Renal pelvis (tissue), 4 donors: Measurements from ENCODE around the gene YIF1B. TPM values are rescaled to one million over a fixed set of nuclear protein-coding genes. Genes with fewer than 3 reads are reported as not detected.
"Not testable (repeated sequence)": the region's sequence is repeated elsewhere in the genome, so short reads cannot be mapped to it uniquely, and the experiment has no call there.

Experiments
- DNase-seq: peaks from one replicate; pipeline ENCODE4 v3.0.0-alpha.2; 2013
- polyA plus RNA-seq, 3 donors: library from polyadenylated mRNA; unstranded; fragments of 120-200 nt; gene quantifications; one replicate each; pipeline ENCODE4 v1.2.1, GENCODE V29; 2013; ENCODE audit not compliant: insufficient read length in 3 of 3

Gene YIF1B
- polyA plus RNA-seq, 3 donors = 35.4 to 45.4 (median 40.4) TPM

GRCh38 chr19:38280030-38280921 lies 35.5 kb downstream of the YIF1B start:
- no peak for DNase-seq

- no peak for DNase-seq
Observed at GRCh38 chr19:38278751-38279150, 37.0 kb downstream of the YIF1B start.

- DNase-seq = no peak
Observed at GRCh38 chr19:38277969-38278680, 37.6 kb downstream of the YIF1B start.

- DNase-seq = no peak
Observed at GRCh38 chr19:38277549-38277948, 38.2 kb downstream of the YIF1B start.

- no peak for DNase-seq
Observed at GRCh38 chr19:38276942-38277517, 38.7 kb downstream of the YIF1B start.

GRCh38 chr19:38274739-38275138 lies 41.0 kb downstream of the YIF1B start:
- no peak for DNase-seq

- no peak for DNase-seq
Observed at GRCh38 chr19:38273499-38273898, 42.2 kb downstream of the YIF1B start.

- DNase-seq = no peak
Observed at GRCh38 chr19:38270587-38271167, 45.1 kb downstream of the YIF1B start.

GRCh38 chr19:38268539-38268938 lies 47.2 kb downstream of the YIF1B start:
- DNase-seq = no peak

GRCh38 chr19:38267761-38268483 lies 47.8 kb downstream of the YIF1B start:
- no peak for DNase-seq

- DNase-seq = no peak
Observed at GRCh38 chr19:38266981-38267597, 48.7 kb downstream of the YIF1B start.

- DNase-seq = no peak
Observed at GRCh38 chr19:38265921-38266429, 49.8 kb downstream of the YIF1B start.

- DNase-seq = no peak
Observed at GRCh38 chr19:38265213-38265861, 50.4 kb downstream of the YIF1B start.

GRCh38 chr19:38264486-38265212 lies 51.1 kb downstream of the YIF1B start, which contains the start of gene SPINT2:
TSS of gene SPINT2 (plus strand) at chr19:38264573. CDS start at chr19:38264893, 320 bp downstream.
- no peak for DNase-seq

GRCh38 chr19:38263689-38264485 lies 51.9 kb downstream of the YIF1B start:
- peak; percentile 73 for DNase-seq

- DNase-seq = no peak
Observed at GRCh38 chr19:38262585-38263268, 53.0 kb downstream of the YIF1B start.

- DNase-seq = not testable (repeated sequence)
Observed at GRCh38 chr19:38261942-38262341, 53.8 kb downstream of the YIF1B start.

GRCh38 chr19:38255383-38256014 lies 60.2 kb downstream of the YIF1B start:
- no peak for DNase-seq
